ENCODE data around the gene IL1RAPL1.
"Not testable (repeated sequence)": the region's sequence is repeated elsewhere in the genome, so short reads cannot be mapped to it uniquely, and the experiment has no call there.

Gene IL1RAPL1

GRCh38 chrX:28997706-28998463, 410.6 kb downstream of the IL1RAPL1 start:
- DNase-seq: no peak

- no peak for DNase-seq
Observed at GRCh38 chrX:28998609-28999135, 411.4 kb downstream of the IL1RAPL1 start.

DNA sequence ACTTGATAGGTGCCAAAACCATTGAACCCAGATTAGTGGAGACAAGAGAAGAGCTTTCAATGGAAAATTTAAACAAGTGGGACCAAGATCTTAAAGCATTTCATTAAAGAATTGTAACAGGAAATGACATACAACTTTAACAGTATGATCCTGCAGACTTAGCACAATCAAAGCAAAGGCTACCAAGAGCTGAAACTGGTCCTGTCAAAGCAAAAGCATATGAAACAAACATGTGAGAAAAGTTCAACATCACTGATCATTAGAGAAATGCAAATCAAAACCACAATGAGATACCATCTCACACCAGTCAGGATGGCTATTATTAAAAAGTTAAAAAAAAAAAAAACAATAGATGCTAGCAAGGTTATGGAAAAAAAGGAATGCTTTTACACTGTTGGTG, 425.6 kb downstream of the IL1RAPL1 start:
- no peak for DNase-seq

DNA sequence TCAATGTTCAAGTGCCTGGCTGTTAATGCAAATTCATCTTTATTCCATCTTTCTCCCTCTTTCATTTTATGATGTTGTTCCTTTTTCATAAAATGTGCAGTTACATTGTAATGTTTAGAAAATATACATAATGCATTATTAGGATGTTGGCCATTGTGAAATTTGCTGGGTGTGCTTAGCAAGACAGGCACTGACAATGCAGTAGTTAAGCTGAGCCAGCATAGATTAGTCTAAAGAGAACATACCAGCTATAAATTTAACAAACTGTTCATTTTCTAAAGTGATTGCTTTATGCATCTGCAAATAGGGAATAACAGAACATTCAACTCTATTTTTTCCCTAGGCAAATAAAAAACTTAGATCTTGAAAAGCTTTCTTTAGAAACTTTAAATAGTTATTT, 436.0 kb downstream of the IL1RAPL1 start:
- DNase-seq: no peak

- DNase-seq: no peak
Observed at GRCh38 chrX:29024871-29025270, 437.6 kb downstream of the IL1RAPL1 start.

DNA sequence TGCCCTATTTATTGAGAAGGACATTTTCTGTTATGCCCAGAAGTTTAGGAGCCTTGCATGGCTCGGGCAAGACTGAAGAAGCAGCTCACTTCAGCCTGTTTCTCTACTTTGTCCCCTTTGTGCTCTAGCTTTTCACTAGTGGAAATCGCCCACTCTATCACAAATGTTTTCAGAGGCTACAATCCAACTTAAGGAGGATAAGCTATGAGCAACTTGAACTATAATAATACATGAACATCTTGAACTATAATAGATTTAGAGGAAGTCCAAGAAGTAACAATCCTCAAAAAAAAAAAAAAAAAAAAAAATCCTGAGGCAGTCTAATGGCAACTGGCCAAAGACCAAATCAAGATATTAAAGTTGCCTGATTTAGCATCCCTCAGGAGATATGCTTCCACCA, 452.3 kb downstream of the IL1RAPL1 start:
- no peak for DNase-seq

DNA sequence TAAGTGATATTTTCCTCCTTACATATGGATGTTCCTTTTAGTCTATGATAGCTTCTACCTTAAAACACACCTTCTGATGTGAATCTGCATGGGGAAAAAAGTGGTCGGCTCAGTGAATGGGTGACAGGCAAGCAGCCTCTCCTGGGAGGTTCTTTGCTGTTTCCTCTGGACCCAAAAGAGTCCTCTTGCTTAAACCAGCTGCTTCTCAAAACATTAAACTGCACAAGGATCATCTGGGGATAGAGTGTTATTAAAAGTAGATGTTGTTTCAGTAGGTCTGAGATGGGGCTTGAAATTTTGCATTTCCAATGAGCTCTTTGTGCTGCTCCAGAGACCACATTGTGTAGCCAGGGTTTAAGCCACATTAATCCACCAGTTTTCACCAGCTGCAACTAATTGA, 452.9 kb downstream of the IL1RAPL1 start:
- no peak for DNase-seq

- DNase-seq: no peak
Observed at GRCh38 chrX:29042341-29042740, 455.1 kb downstream of the IL1RAPL1 start.

DNA sequence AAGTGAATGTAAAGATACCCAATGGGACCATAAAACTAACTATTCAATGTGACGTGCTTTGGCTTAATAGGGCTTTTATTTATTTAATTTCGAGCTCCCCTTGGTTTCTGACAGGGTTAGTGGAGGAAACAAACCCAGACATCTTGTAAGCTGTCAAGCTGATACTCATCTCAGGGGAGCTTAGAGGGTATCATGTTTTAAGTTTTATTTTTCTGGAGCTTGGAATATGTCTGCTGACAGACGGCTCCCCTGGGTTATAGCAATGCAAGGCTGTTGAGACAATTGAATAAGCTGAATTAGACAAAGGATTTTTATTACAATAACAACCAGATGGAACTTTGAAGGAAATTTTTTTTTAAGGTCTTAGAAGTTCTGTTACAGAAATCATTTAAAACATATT, 456.5 kb downstream of the IL1RAPL1 start:
- no peak for DNase-seq

DNA sequence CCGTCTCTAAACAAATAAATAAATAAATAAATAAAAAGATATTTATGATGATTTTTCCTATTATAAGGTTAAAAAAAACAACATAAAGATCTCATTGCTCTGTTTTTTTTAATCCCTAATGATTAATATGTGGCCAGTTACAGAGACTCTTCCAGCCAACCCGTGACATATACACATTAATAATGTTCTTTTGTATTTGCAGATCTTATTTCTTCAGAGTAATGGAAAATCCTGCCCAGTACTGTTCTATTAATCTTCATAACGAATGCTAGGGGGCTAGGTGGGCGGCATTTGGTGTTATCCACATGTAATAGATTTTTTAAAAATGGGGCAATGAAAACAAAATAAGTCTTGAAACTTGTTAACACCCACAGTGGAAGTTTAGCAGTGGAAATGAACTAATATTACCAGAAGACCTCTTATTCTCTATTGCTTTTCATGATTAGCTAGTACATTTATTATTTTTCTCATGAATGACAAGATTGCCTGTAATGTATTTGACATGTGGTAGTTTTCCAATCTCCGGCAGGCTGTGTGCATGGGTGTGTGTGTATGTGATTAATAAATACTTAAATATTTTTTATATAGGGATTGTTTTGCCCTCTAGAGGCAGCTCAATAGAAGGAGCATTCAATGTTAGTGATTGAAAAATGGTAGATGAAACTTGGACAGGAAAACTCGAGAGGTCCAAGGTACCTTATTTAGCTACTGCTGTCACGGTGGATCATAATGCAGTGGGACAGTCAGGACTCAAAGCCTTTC, 457.4 kb downstream of the IL1RAPL1 start:
- no peak for DNase-seq

- DNase-seq: no peak
Observed at GRCh38 chrX:29065477-29065876, 478.2 kb downstream of the IL1RAPL1 start.

DNA sequence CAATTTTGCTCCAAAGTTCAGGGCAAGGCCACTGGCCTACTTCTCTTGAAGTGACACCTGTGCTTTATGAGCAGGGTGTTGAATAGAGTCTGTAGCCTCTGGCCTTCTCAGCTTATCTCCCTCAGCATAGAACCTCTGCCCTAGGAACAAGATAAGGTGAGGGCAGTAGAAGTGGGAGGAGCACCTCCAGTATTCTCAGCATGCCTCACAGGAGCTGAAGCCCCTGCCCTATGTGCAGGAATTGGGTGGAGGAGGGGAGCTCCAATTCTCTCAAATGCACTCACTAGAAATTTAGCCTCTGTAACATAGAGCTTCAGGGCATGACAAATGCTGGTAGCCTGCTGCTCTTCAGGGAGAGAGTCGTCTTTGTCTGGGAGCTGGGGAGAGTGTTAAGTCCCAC, 479.3 kb downstream of the IL1RAPL1 start:
- no peak for DNase-seq

DNA sequence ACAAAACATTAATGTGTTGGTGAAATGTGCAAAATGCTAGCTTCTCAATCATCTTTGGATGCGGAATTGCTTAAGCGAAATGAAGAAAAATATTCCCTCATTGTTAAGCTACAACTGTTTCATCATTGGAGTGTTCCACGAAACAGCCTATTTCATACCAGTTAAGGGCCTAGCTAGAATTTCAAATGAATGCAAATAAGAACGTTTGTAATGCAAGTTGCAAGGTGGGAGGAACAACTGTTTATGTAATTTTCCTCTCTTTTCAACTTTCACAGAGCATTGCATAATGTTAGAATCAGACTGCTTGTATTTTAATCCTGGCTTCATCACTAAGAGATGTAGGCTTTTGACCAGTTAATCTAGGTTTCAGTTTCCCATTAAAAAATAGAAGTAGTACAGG, 480.1 kb downstream of the IL1RAPL1 start:
- DNase-seq: no peak

DNA sequence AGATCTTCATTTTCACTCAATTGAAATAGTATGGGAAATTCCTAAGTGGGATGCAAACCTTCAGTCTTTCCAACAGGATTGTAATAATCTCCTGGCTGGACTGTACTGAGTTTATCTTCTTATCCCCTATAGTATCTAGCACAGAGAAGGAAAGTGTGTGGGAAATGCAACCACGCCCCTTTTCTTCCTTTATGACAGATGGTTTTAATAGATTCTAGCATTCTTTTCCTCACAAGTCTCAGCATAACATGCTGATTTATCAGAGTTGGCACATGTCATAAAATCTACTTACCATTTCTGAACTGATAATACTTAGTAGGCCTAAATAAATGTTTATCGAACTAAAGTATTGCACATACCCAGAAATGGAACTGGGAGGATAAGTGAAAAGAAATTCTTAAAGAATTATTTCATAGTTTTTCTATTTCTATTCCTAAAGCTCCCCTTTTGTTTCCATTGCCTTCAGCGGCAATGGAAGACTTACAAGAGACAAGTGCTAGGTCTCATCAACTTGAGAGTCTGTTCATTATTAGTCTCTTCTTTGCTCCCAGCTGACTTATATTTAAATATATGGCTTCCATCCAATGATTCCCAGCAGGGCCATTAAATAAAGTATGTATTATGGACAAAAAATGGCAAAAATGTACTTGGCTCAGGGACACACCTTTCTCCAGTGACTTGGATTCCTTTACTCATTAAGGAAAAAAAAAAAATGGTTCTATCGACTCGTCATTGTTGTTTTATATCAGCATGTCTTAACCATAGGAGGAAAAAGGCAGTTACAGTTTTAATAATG, 484.5 kb downstream of the IL1RAPL1 start:
- no peak for DNase-seq

- DNase-seq: no peak
Observed at GRCh38 chrX:29082558-29082957, 495.3 kb downstream of the IL1RAPL1 start.

DNA sequence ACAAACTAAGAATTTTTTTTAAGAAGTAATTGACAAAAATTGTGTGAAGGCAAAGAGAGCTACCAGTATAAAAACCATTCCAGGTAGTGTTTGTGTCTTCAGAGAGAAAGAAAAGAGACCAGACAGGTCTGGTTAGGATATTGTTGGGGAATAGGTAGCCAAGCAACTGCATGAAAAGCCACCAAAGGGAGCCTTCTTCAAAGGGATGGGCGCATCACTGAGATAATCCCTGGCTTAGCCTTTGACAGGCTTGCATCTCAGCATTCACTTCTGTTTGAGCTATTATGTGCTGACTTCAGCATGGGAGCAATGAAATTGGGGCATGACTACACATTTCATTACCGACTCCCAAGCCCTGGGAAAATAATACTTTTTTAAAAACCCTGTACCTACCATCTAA, 496.6 kb downstream of the IL1RAPL1 start:
- no peak for DNase-seq

DNA sequence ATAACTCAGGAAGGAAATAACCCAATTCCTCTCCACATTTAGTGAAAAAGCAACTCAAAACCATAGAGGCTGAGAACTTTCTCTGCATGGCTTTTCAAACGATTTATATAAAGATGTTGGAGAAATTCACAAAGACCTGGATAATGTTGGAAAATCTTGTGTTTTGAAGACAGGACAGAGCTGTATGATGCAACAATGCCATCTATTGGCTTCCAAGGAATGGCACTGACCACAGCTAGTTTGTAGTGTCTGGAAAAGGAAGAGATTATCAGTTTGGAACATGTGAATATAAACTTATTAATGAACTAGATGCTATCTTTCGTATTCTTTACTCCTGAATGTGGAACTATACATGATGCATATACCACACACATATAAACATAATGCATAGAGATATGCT, 503.6 kb downstream of the IL1RAPL1 start:
- no peak for DNase-seq

DNA sequence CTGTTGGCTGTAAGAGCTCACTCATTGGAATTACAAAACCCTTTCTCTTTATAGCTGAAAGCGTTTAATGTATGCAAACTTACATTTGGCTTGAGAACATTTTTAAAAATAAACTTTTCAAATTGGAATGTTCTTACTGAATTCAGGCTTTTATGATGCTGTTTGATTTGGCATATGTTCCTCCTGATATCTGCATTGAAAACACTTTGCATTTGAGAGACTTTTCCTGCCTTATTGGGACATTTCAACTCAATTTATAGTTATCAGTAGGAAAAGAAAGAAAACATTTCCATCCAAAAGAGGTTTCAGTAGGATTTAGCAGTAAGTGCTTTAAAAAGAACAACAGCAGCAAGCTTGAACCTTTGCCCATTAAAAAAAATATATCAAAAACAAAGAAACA, 520.0 kb downstream of the IL1RAPL1 start:
- no peak for DNase-seq

GRCh38 chrX:29110041-29110440, 522.8 kb downstream of the IL1RAPL1 start:
- no peak for DNase-seq

GRCh38 chrX:29113221-29113620, 526.0 kb downstream of the IL1RAPL1 start:
- no peak for DNase-seq

DNA sequence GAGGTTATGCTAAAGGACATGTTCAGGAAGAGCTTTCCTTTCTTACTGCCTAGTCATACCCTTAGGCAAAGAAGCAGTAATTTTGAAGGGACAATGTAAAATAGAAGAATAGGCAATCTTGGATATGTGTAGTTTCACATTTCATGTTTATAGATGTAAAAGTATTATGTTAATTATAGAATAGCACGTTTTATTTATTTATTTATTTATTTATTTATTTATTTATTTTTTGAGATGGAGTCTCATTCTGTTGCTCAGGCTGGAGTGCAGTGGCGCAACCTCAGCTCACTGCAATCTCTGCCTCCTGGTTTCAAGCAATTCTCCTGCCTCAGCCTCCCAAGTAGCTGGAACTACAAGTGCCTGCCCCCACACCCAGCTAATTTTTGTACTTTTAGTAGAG, 535.6 kb downstream of the IL1RAPL1 start:
- not testable (repeated sequence) for DNase-seq

DNA sequence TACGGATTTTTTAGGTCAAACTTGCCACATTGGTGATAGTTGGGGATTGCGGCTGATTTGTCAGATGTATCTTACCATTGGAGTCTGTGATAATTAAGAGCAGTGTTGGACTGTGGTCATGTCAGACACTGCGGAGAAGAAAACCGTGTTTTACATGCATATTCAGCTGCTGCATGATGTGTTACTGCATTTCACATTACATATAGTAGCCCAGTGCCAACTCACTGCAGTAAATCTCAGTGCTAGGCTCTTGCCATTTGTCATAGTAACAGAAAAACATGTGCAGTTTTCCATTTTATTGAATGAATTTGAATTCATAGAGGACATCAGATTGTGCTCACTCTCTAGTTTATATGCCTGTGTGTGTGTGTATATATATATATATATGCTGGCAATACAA, 543.7 kb downstream of the IL1RAPL1 start:
- DNase-seq: no peak

GRCh38 chrX:29136904-29137303, 549.7 kb downstream of the IL1RAPL1 start:
- DNase-seq: no peak
